GM19468 (cell line): ENCODE measurements around the gene SCN2A.
"Not testable (repeated sequence)": the region's sequence is repeated elsewhere in the genome, so short reads cannot be mapped to it uniquely, and the experiment has no call there.

Experiments
- ATAC-seq: cut with Tn5 transposase; IDR thresholded peaks from one replicate; pipeline ENCODE4 v1.9.1; 2021; ENCODE audit warnings: mild to moderate bottlenecking, moderate library complexity, moderate number of reproducible peaks; ENCODE audit not compliant: unreplicated experiment; ENCODE audit errors: extremely low read depth

SCN2A gene

DNA sequence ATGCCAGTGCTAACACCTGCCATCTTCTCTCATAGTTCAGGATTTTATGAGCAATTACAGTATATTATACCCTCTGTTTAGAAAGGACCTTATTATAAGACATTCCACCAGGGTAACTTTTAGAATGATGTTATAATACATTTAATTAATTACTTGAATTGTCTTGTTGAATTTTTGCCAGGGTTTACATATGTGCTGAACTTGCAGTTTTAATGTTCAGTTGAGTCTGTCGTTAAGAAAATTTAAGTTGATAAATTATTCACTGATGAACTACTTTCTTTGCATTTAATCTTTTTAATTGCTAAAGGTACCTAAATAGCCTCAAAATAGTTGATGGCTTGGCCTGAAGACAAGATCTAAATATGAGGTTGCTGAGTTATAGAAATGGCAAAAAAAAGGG is 68.1 kb downstream of the SCN2A start:
- ATAC-seq = no peak

DNA sequence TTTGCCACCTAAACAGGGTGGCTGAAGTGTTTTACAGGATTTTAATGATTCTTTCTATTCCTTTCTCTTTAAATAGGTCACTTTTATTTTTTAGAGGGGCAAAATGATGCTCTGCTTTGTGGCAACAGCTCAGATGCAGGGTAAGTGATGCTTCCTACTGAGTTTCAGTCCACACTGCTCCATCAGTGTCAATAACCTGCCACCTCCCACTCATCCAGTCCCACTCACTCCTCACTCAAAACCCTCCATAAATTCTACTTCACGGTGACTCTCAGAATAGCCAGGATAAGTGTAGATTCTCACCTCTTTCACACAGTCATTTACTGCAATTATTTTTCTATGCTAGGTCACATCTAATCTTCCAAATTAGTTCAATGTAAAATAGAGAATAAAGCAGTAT is 72.7 kb downstream of the SCN2A start:
- no peak for ATAC-seq

DNA sequence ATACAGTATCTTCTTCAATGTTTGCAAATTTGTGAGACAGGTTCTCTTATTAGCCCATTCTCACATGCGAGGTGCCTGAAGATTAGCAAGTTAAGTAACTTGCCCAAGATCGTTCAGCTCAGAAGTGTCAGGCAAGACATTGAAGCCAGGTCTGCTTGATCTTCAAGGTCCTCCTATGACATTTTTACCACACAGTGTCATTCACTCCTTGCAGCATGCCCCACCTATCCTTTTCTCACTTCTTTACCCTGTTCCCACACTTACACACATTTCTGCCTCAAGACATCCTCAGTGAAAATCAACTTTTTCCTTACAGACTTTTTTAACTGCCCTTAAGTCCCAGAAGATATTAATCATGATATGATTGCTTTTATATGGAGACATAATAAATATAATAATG is 73.8 kb downstream of the SCN2A start:
- no peak for ATAC-seq

DNA sequence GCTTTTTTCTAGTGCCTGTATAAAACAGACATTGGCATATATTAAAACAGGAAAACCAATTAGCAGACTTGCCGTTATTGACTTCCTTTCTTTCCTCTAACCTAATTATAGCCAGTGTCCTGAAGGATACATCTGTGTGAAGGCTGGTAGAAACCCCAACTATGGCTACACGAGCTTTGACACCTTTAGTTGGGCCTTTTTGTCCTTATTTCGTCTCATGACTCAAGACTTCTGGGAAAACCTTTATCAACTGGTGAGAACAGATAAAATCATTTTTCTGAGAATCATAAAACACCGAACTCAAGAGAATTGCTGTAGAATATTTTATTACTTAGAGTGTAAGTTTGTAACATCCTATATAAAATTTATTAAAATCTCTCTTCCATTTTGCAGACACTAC is 74.3 kb downstream of the SCN2A start:
- ATAC-seq = no peak

DNA sequence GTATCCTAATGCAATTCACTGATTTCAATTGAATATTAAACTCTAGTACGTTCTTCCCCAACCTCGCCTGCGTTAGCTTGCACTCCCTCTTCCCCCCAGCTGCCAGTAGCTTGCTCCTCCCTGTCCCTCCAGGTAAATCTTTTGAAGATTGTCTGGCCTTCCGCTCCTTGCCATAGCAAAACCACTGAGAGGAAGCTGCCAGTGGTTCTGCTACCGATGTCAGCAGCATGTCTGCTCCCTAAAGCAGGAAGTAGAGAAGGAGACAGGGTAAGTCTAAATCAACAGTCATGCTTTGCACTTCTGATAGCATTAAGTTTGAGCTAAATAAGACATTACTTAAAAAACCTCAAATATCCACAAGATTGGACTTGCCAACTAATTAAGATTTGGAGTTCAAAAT is 89.1 kb downstream of the SCN2A start:
- no peak for ATAC-seq

DNA sequence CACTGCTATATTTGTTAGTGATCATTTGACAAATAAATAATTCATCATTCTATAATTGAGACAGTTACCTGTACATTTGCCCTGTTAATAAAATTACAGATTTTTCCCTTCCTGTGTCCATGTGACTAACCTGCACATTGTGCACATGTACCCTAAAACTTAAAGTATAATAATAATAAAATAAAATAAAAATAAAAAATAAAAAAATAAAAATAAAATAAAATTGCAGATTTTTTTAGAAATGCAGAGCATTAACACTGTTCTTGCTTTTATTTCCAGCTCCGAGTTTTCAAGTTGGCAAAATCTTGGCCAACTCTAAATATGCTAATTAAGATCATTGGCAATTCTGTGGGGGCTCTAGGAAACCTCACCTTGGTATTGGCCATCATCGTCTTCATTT is 105.1 kb downstream of the SCN2A start:
- not testable (repeated sequence) for ATAC-seq

DNA sequence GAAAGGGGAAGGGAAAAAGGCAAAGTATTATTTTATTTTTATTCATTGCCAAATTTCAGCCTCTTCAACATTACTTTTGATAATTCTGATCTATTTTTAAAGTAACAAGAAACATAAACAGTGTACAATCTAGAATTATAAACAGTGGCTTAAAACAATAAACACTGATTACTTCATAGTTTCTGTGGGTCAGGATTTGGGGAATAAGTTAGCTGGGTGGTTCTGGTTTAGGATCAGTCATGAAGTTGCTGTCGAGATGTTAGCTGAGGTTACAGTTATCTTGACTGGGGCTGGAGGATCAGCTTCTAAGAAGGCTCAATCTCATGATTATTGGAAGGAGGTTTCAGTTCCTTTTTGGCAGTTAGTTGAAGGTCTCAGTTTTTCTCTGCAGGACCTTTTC is 109.2 kb downstream of the SCN2A start:
- no peak for ATAC-seq

DNA sequence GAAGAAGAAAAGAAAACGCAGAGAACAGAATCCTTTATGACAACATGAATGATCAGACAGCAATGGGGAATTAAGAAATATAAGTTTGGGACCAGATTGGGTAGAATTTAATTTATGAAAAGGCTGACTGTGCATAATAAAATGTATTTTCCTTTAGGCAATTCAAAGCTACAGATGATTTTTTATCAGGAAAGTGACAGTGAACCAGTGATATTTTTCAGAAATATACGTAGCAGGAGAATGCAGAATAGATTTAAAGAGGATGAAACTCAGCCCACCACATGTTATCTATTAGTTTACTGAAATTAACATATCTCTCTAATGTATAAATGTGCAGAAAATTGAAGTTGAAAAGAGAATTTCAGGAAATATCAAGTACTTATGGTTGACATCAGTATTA is 110.0 kb downstream of the SCN2A start:
- ATAC-seq = no peak

DNA sequence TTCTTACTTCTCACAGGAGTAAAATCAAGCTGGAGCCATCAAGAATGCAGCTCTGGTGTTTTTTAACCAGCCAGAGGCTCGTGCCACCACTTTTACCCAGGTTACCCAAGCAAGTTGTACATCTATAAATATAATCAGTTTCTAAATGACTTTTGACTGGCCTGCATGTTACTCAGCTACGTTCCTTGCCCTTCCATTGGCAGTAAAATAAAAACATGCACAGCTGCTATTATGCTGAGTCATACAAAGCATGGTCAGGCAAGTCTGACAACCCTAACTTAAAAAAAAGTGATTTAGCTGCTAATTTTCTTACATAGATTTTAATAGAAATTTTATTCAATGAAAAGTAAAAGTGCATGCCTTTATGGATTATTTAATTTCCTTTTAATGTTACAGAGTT is 118.5 kb downstream of the SCN2A start:
- peak; percentile 77 for ATAC-seq

DNA sequence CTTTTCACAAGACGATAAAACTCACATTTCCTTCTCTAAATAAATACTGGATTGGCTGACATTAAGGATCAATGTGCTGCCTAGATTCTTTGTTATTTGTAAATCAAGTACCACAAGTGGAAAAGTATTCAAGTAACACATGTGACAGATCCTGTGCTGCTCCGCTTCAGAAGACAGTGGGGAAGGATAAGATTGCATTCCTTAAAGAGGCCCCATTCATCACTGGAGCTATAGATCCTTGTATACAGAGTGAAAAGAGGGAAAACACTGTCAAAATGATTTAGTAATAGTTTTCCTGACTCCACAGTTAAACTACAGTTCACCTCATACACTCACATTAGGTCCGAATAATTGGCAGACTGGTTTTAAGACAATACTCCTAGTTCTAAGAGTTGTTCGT is 122.3 kb downstream of the SCN2A start:
- no peak for ATAC-seq

DNA sequence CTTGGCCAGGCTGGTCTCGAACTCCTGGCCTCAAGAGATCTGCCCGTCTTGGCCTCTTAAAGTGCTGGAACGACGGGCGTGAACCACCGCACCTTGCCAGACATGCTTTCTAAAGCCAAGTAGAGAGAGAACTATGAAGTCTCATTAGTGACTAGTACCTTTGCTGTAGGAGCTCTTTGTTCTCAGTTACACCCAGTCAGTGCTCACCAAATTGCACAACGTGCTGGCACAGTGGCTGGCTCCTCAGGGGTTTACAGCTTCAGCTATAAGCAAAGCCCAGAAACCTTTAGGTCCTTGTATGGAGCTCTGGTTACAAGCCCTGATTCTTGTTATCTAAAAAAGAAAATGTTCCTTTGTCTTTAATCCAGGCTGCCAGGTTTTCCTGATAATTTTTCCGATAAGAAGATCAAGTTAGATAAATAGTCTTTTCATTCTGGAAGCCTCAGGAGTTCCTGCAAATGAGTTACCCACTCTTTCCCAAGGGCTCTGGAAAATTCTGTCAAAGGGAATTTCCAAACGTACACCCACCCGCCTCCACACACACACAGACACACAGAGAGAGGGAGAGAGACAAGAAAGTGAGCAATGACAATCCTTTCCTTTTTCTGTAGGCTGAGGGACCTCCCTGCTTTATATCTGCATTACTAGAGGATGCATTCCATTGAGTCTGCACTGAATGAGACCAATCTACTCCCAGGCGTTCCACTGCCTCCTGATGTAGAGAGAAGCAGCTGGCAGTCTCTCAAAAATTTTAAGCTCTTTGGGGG is 130.1 kb downstream of the SCN2A start:
- ATAC-seq = no peak

DNA sequence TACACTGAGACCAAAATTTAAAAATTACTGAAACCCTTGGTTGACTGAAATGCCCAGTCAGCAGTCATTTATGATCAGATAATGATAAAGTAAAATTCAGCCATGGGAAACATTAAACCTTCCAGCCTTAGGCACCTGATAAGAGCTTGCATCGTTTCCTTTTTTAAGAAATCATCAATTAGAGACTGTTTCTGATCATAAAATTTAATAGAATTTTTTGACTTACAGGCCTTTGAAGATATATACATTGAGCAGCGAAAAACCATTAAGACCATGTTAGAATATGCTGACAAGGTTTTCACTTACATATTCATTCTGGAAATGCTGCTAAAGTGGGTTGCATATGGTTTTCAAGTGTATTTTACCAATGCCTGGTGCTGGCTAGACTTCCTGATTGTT is 130.7 kb downstream of the SCN2A start:
- ATAC-seq = no peak

DNA sequence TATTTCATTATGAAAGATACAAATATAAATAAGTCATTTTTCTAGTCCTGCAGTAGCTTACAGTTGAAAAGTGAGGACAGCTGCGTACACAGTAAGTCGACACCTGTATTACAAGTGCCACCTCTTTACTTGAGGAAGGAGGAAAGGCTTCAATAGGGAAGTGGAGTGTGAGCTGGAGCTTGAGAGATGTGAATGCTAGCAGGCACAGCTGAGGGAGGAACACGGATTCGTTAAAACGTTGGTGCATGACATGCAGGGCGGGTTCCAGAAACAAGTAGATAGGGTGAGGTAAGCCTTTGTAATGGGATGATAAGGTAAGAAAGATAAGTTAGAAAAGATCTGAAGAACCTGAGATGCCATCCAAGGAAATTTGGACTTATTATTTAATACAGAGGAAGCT is 132.1 kb downstream of the SCN2A start:
- ATAC-seq = no peak

DNA sequence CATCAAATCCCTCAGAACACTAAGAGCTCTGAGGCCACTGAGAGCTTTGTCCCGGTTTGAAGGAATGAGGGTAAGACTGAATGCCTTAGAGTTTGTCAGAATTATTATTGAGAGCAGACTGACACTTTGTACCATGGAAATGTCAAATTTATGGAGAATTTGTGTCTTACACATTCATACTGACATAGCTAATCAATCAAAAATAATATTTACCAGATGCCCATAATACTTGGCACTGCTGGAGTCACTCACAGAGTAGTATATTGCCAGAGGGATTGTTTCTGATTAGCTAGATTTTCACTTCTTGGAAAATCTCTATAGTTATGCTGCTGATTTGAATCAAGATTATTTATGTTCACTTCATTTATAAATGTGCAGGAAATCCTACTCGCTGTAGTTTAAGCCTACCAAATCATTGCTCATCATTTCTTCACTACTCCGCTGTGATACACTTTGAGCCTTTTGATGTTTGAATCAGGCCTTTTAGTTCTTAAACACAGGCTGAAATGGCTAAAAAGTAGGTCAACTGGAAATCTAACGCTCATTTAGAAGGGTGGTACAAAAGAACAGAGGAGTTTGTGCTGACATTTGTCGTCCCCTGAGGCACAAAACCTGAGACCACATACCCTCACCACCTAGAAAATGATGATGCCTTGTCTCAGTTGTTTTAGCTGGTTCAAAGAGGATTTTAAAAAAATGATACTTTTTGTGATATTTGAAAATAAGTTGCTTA is 134.2 kb downstream of the SCN2A start:
- no peak for ATAC-seq

DNA sequence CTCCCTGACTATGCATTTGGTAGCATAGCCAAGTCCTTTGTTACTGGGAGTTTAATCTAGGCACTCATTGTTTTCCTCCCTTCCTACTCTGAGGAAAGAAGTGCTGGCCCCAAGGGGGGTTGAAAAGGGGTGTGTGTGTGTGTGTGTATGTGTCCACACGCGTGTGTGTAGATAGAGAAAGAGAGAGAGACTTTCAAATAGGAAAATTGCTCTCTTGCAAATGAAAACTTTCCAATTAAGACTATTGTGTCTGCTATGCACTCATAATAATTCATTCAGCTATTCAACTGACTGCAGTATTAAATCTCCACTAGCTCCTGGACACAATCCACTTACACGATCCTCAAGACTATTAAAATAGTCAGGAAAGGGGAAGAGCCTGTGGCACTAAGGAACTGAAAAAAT is 137.4 kb downstream of the SCN2A start:
- no peak for ATAC-seq

DNA sequence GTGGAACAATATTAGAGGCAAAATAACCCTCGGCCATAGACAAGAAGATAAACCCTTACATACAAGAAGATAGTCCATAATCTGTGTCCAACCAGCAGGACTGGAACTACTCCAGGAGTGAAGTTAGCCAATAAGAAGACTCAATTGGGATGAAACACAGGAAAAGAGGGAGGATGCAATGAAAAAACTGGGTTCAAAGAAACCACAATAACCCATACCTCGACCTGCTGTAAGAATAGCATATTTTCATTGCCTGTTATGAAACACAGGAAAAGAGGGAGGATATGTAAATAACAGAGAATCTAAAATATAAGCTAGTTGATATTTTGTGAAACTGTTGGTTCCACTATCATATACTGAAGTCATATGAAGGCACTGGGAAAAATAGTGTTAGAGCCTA is 143.1 kb downstream of the SCN2A start:
- no peak for ATAC-seq

DNA sequence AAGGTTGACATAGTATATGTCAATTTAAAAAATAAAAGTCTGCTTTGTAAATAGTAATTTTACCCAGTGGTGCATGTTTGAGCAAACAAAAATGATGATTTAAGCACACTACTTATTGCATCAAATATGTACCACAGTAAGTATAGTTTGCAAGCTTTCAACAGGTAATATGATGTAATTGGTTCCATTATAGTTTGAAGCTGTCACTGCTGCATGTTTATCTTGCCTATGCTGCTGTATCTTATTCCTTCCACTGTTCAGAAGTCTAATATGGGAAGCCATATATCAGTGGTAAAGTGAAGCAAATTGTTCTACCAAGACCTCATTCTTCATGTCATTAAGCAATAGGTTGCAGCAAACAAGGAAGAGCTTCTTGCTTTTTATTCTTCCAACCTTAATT is 151.7 kb downstream of the SCN2A start:
- ATAC-seq = no peak

DNA sequence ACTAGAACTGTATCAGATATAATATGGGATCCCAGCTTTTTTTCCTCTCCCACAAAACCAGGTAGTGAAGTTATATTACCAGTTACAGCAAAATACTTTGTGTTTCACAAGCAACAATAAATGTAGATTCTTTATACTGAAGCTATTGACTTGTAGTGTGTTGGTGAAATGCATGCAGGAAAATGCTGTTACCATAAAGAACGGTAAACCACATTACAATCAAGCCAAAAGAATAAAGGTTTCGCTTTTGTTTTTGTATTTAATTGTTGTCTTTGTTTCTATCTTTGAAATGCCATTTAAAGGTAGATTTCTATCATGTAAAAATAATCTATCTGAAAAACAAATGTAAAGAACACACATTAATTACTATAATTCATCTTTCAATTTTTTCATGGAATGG is 152.6 kb downstream of the SCN2A start:
- no peak for ATAC-seq

DNA sequence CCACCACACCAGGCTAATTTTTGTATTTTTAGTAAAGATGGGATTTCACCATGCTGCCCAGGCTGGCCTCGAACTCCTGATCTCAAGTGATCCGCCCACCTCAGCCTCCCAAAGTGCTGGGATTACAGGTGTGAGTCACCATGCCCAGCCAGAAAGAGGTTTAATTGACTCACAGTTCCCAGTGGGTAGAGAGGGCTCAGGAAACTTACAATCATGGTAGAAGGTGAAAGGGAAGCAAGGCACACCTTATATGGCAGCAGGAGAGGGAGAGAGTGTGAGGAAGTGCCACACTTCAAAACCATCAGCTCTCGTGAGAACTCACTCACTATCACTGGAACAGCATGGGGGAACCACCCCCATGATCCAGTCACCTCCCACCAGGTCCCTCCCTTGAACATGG is 159.4 kb downstream of the SCN2A start:
- ATAC-seq = not testable (repeated sequence)

DNA sequence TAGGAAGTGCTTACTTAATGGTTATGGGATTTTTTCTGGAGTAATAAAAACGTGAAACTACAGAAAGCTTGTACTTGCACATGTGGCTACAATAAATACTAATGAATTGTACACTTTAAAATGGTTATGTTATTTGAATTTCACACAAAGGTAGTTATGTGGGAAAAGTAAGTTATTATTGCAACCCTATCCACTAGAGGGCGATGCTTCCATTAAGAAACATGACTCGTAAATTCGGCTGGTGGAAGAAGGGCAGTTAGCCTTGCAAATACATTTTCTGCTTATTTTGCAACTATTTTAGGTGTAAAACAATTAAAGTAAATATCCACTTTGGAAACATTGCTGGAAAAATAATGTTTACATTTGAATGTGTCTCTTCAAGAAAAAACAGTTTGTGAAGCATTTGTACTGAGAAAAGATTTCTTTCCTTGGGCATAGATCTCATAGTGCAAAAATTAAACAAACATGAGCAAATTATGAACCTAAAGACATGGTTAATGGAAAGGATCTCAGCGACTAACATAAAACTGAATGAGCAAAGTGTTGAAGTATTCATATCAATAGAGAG is 162.2 kb downstream of the SCN2A start:
- no peak for ATAC-seq

DNA sequence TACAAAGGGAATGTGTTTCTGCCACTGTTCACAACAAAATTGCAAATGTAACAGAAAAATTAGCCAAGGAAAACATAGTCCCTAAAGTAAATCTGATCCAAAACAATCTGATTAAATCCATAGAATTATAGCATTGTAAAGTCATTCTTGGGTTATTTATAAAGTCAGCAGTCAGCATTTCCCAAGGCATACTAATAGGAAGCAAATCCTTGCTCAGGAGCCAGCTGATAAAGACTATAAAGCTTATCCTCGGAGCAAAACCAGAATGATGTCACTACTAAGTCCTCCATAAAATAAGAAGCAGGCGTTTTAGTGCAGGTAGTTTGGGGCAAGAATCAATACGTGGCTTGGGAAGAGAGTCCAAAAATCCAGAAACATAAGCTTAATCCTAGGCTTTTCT is 162.9 kb downstream of the SCN2A start:
- no peak for ATAC-seq

DNA sequence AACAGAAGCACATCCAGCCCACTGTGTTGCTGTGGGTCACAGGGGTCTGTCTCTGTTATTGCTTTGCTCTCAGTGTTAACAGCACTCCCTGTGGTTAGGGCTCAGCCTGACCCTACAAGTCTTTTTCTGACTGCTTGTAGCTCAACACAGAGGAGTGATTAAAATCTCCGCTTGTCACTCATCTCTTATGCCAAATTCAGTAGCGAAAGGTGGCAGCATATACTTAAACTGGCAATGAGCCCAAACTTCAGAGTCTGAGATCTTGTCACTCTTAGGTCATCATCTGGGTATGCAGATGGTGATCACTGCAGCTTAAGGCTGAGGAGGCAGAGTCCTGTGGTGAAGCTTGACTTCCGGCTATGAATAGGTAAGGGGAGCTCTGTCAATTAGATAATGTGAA is 167.0 kb downstream of the SCN2A start:
- ATAC-seq = no peak
